ENCODE measurements around the gene CDK15.
"Not testable (repeated sequence)": the region's sequence is repeated elsewhere in the genome, so short reads cannot be mapped to it uniquely, and the experiment has no call there.

The CDK15 gene

DNA sequence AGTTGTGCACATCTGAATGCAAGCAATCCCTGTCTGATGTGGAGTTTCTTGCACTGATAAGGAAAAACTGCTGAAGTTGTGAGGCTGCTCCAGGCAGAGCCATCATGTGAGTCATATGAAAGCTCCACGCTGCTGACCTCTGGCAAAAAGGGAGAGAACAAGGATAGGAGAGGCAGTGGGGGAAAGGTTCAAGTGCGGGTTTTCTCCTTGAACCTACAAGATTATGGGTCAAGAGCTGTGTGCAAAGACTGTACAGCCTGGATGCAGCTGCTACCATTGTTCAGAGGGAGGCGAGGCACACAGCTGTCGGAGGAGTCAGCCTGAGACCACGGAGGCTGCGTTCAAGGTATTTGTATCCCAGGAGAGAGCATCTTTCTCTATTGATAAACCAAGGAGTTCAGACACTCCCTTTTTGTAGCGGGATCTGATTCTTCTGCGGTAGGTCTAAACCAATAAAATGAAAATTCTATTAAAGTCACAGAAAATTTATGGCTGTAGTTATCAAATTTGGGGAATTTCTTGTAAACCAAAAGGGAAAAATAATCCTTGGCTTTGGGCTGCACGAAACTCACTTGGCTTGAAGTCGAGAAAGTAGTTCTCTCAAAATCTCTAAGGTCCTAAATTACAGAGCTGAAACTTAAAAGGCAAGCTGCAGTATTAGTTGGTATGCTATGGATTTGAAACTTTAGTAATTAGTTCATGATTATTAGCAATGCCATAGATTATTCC, at the start of gene CDK15:
Gene CDK15 (plus strand): TSS at position 96 of the 729 bp plus-strand sequence. CDS start 128 bp downstream, at position 224.
- H3K4me3 ChIP-seq (ENCODE audit: low read depth, low read length): no peak within 1 kb of the TSS
- DNase-seq (ENCODE audit: low read depth): no peak
- in situ Hi-C loops (cut with HindIII; ENCODE audit: low sequenced_read_pairs): no loop called here
- TF ChIP-seq, protein P1, sequence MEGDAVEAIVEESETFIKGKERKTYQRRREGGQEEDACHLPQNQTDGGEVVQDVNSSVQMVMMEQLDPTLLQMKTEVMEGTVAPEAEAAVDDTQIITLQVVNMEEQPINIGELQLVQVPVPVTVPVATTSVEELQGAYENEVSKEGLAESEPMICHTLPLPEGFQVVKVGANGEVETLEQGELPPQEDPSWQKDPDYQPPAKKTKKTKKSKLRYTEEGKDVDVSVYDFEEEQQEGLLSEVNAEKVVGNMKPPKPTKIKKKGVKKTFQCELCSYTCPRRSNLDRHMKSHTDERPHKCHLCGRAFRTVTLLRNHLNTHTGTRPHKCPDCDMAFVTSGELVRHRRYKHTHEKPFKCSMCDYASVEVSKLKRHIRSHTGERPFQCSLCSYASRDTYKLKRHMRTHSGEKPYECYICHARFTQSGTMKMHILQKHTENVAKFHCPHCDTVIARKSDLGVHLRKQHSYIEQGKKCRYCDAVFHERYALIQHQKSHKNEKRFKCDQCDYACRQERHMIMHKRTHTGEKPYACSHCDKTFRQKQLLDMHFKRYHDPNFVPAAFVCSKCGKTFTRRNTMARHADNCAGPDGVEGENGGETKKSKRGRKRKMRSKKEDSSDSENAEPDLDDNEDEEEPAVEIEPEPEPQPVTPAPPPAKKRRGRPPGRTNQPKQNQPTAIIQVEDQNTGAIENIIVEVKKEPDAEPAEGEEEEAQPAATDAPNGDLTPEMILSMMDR (IDR thresholded peaks at IDR 0.05; ENCODE audit: low read depth, low read length, missing control alignments): no peak

DNA sequence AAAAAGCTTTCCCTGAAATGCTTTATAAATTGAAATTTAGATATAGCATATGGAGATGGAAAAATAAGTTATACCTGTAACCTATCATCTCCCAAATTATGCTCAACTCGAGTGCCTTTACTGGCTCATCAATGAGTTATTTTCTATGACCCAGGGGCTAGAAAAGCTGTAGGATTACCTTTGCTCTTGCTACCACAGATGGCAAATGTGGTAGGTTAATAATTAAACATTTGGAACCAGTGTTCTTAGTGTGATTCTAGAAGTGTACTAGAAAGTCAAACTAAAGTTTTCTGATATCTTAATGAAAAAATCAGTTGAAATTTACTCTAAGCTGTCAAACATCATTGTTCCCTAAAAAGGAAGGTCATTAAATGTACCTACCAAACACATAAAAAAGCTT, 48.1 kb upstream of the CDK15 start:
- no peak overlapping the region for H3K4me3 ChIP-seq (ENCODE audit: low read depth, low read length)
- TF ChIP-seq, protein P1 (IDR thresholded peaks at IDR 0.05; ENCODE audit: low read depth, low read length, missing control alignments): no peak
- DNase-seq (ENCODE audit: low read depth): no peak
- in situ Hi-C loops (cut with HindIII; ENCODE audit: low sequenced_read_pairs): no loop called here

DNA sequence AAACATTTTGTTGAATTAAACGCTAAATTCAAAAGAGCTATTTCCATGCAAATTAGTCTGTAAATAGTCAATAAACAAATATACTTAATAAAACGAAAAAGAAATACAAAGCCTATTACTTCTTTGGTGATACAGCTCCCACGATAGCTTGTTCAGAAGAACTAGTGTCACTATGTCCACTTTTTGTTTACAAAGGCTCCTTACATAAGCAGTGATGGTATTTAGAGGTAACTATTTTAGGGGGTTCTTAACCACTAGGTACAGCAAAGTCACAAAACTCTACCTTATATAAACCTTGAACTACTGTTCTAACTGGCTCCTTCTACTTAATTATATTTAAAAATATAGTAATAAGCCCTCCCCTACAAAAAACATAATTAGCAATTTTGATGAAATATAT, 47.5 kb upstream of the CDK15 start:
- DNase-seq (ENCODE audit: low read depth): no peak
- TF ChIP-seq, protein P1 (IDR thresholded peaks at IDR 0.05; ENCODE audit: low read depth, low read length, missing control alignments): no peak
- H3K4me3 ChIP-seq (ENCODE audit: low read depth, low read length): no peak overlapping the region
- in situ Hi-C loops (cut with HindIII; ENCODE audit: low sequenced_read_pairs): no loop called here

DNA sequence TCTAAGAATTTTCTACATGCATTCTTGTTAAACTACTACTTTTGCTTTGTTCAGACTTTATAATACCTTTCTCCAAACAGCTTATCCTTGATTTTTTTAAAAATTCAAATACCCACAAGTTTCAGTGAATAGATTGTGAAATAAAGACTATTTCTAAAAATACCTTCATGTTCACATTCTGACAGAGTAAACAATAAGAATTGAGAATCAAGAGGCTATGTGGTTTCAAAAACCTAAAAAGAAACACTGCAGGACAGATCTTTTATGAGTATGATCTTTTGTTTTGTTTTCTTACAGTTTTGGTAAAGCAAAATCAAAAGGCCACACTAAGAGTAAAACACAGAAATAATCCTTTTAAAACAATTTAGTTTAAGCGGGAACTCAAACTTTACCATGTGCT, 46.8 kb upstream of the CDK15 start:
- TF ChIP-seq, protein P1 (IDR thresholded peaks at IDR 0.05; ENCODE audit: low read depth, low read length, missing control alignments): no peak
- in situ Hi-C loops (cut with HindIII; ENCODE audit: low sequenced_read_pairs): no loop called here
- DNase-seq (ENCODE audit: low read depth): no peak
- no peak overlapping the region for H3K4me3 ChIP-seq (ENCODE audit: low read depth, low read length)

DNA sequence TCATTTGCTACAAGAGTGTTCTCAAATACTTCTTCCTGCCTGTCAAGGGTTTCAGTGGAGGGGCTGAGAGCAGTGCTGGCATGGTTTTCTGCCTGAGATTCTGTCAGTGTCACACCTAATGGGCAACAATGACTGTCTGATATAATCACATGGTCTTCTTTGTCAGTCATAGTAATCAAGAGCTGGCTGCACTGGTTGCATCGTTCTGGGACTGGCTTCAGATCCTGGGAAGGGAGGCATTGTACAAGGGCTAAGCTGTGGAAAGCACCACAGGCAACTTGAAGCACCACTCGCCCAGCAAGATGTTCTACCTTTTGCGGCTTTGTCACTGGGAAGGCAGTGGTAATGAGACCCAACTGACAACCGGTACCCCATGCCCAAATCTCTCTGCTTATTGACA, 45.2 kb upstream of the CDK15 start:
- no peak for DNase-seq (ENCODE audit: low read depth)
- TF ChIP-seq, protein P1 (IDR thresholded peaks at IDR 0.05; ENCODE audit: low read depth, low read length, missing control alignments): no peak
- in situ Hi-C loops (cut with HindIII; ENCODE audit: low sequenced_read_pairs): no loop called here
- no peak overlapping the region for H3K4me3 ChIP-seq (ENCODE audit: low read depth, low read length)

DNA sequence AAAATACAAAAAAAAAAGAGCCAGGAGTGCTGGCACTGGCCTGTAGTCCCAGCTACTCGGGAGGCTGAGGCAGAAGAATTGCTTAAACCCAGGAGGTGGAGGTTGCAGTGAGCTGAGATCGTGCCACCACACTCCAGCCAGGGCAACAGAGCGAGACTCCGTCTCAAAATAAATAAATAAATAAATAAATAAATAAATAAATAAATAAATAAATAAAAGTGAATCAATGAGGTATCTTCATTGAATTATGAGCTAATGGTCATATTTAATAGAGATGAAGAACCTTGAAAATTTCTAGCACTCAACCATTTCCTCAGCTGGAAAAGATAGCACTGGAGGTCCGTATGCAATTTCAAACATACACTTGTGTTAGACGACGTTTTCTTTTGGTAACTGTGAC, 41.9 kb upstream of the CDK15 start:
- in situ Hi-C loops (cut with HindIII; ENCODE audit: low sequenced_read_pairs); H3K4me3 ChIP-seq (ENCODE audit: low read depth, low read length); DNase-seq (ENCODE audit: low read depth): not testable (repeated sequence)

DNA sequence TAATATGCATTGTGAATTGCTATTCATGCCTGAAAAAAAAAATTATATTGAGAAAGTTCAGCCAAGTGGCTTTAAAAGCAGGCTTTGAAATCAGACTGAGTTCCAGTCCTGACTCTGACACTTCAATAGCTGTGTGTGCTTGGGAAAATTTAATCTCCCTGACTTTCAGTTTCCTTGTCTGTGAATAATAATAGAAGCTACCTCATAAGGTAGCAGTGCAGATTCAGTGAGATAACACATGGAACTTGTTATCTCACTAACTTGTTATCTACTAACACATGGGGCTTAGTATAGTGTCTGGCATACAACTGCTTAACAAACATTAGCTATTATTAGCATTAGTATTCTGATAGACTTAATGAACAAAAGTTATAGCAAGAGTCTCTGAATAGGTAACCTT, 40.5 kb upstream of the CDK15 start:
- in situ Hi-C loops (cut with HindIII; ENCODE audit: low sequenced_read_pairs): no loop called here
- TF ChIP-seq, protein P1 (IDR thresholded peaks at IDR 0.05; ENCODE audit: low read depth, low read length, missing control alignments): no peak
- H3K4me3 ChIP-seq (ENCODE audit: low read depth, low read length): no peak overlapping the region
- no peak for DNase-seq (ENCODE audit: low read depth)

Data from astrocyte of the cerebellum (primary cell).